ENCODE results near the gene CPB2. TPM values are rescaled to one million over a fixed set of nuclear protein-coding genes. Genes with fewer than 3 reads are reported as not detected.

Gene CPB2
- total RNA-seq, 4 donors from 2014 or later, result not detected

- 50 to 67% methylated on average over 1 to 4 of the region's 10 CpGs for WGBS, 2 donors
- intact Hi-C loops (cut with DNase I), result no loop called here
- no peak overlapping the region for H3K27ac ChIP-seq
- DNase-seq, result no peak
- no peaks in the 10 kb centered on the region for H3K9me3 ChIP-seq
- no peak overlapping the region for H3K4me3 ChIP-seq
- no peaks in the 10 kb centered on the region for H3K36me3 ChIP-seq
- TF ChIP-seq POLR2A (IDR thresholded peaks at IDR 0.05), result no peak
- peaks cover 0 to 44% (median 0%) of the 10 kb centered on the region in 4 donors for H3K27me3 ChIP-seq
- peaks cover 0 to 15% (median 0%) of the 10 kb centered on the region in 3 donors for H3K4me1 ChIP-seq
Observed at GRCh38 chr13:46124531-46124966, 19.7 kb upstream of the CPB2 start.

GRCh38 chr13:46122304-46122703, 17.5 kb upstream of the CPB2 start:
- WGBS, 2 donors, result 81 to 85% methylated on average over 7 of the region's 7 CpGs
- Histone ChIP-seq H3K27me3 (peaks cover 0 to 56% (median 0%) of the 10 kb centered on the region in 4 donors), H3K4me1 (peaks cover 0 to 15% (median 0%) of the 10 kb centered on the region in 3 donors), H3K27ac (no peak overlapping the region), H3K36me3 (no peaks in the 10 kb centered on the region), H3K9me3 (no peaks in the 10 kb centered on the region), H3K4me3 (no peak overlapping the region)
- intact Hi-C loops (cut with DNase I), result no loop called here
- TF ChIP-seq CTCF (IDR thresholded peaks at IDR 0.05) (no peak), POLR2A (IDR thresholded peaks at IDR 0.05) (no peak)
- no peak for DNase-seq

GRCh38 chr13:46121597-46122163, 16.8 kb upstream of the CPB2 start:
- TF ChIP-seq POLR2A (IDR thresholded peaks at IDR 0.05) (no peak), CTCF (IDR thresholded peaks at IDR 0.05) (no peak)
- Histone ChIP-seq H3K9me3 (no peaks in the 10 kb centered on the region), H3K27ac (no peak overlapping the region), H3K27me3 (peaks cover 0 to 56% (median 0%) of the 10 kb centered on the region in 4 donors), H3K4me3 (no peak overlapping the region), H3K36me3 (no peaks in the 10 kb centered on the region), H3K4me1 (peaks cover 0 to 15% (median 0%) of the 10 kb centered on the region in 3 donors)
- intact Hi-C loops (cut with DNase I), result no loop called here
- DNase-seq, result no peak
- WGBS, 2 donors, result 45 to 59% methylated on average over 4 of the region's 4 CpGs

GRCh38 chr13:46121033-46121432, 16.2 kb upstream of the CPB2 start:
- H3K4me1 ChIP-seq, result peaks cover 0 to 15% (median 0%) of the 10 kb centered on the region in 3 donors
- no peak for DNase-seq
- H3K9me3 ChIP-seq, result no peaks in the 10 kb centered on the region
- intact Hi-C loops (cut with DNase I), result no loop called here
- no peak for TF ChIP-seq POLR2A (IDR thresholded peaks at IDR 0.05)
- no peak for TF ChIP-seq CTCF (IDR thresholded peaks at IDR 0.05)
- WGBS, 2 donors, result 49 to 59% methylated on average over 2 of the region's 2 CpGs
- no peak overlapping the region for H3K4me3 ChIP-seq
- peaks cover 0 to 57% (median 0%) of the 10 kb centered on the region in 4 donors for H3K27me3 ChIP-seq
- no peaks in the 10 kb centered on the region for H3K36me3 ChIP-seq
- no peak overlapping the region for H3K27ac ChIP-seq

GRCh38 chr13:46119883-46120614, 15.2 kb upstream of the CPB2 start:
- WGBS, 2 donors, result 51 to 69% methylated on average over 6 of the region's 6 CpGs
- Histone ChIP-seq H3K4me1 (peaks cover 0 to 11% (median 0%) of the 10 kb centered on the region in 3 donors), H3K4me3 (no peak overlapping the region), H3K36me3 (no peaks in the 10 kb centered on the region), H3K27ac (no peak overlapping the region), H3K27me3 (peaks cover 0 to 49% (median 0%) of the 10 kb centered on the region in 4 donors), H3K9me3 (no peaks in the 10 kb centered on the region)
- TF ChIP-seq CTCF (IDR thresholded peaks at IDR 0.05) (no peak), POLR2A (IDR thresholded peaks at IDR 0.05) (no peak)
- intact Hi-C loops (cut with DNase I), result no loop called here
- DNase-seq, result no peak
